ENCODE results near the gene COL15A1. TPM values are rescaled to one million over a fixed set of nuclear protein-coding genes. Genes with fewer than 3 reads are reported as not detected.

COL15A1 gene
- total and polyA plus RNA-seq, 2 of the 8 experiments (the other 6 are each of a cell fraction or from before 2014, with no cell fraction given), result 0.12 to 0.15 TPM

GRCh38 chr9:99093492-99093791 lies 149.7 kb downstream of the COL15A1 start:
- Histone ChIP-seq H3K56ac (replicated peaks; ENCODE audit: insufficient read length, low read depth, low read length) (no peak overlapping the region), H3K14ac (ENCODE audit: insufficient read length) (no peak overlapping the region), H3K4me1 (replicated peaks in 1 of 4; ENCODE audit: control insufficient read depth in 3 of 4, insufficient read depth in 4 of 4, low read length in 3 of 4) (peaks cover 0 to 2% (median 2%) of the 10 kb centered on the region in 4 experiments; a peak in 4 of 7 replicates), H3K36me3 (ENCODE audit: control insufficient read depth in 2 of 4, insufficient read depth in 4 of 4, low read length in 3 of 4) (no peaks in the 10 kb centered on the region), H2AFZ (ENCODE audit: low read length) (no peak overlapping the region), H3K23ac (ENCODE audit: insufficient read length) (no peak overlapping the region), H2BK12ac (ENCODE audit: low read depth, low read length) (no peak overlapping the region), H3K79me2 (ENCODE audit: control insufficient read depth in 1 of 2, insufficient read depth in 2 of 2, low read length in 2 of 2) (no peaks in the 10 kb centered on the region), H3K23me2 (ENCODE audit: low read depth, low read length) (no peaks in the 10 kb centered on the region), H2BK15ac (ENCODE audit: low read length) (no peak overlapping the region), H3K27ac (ENCODE audit: low read depth, low read length) (no peak overlapping the region), H2BK20ac (ENCODE audit: low read length) (no peak overlapping the region), H3K4ac (replicated peaks; ENCODE audit: insufficient read length, low read depth, low read length) (no peak overlapping the region), H4K91ac (replicated peaks; ENCODE audit: insufficient read length, low read length) (no peak overlapping the region), H3K27me3 (replicated peaks in 1 of 4; ENCODE audit: control insufficient read depth in 3 of 4, extremely low read depth in 1 of 4, insufficient read depth in 3 of 4, low read length in 3 of 4) (no peaks in the 10 kb centered on the region), H2BK120ac (replicated peaks; ENCODE audit: low read depth, low read length) (no peak overlapping the region), H4K8ac (ENCODE audit: extremely low read depth, insufficient read depth, low read length) (no peak overlapping the region), H3K79me1 (ENCODE audit: low read depth, low read length) (no peaks in the 10 kb centered on the region), H3K9ac (replicated peaks in 1 of 4; ENCODE audit: extremely low read depth in 1 of 4, low read depth in 3 of 4, low read length in 3 of 4) (no peak overlapping the region), H3K4me2 (ENCODE audit: insufficient read depth in 1 of 2, low read depth in 2 of 2, low read length in 2 of 2) (no peak overlapping the region), H4K5ac (ENCODE audit: insufficient read length, low read depth, low read length) (no peak overlapping the region), H3K4me3 (ENCODE audit: extremely low read depth in 1 of 4, insufficient read depth in 2 of 4, low read depth in 3 of 4, low read length in 4 of 4) (no peak overlapping the region), H2BK5ac (ENCODE audit: low read depth, low read length) (no peak overlapping the region), H2AK5ac (ENCODE audit: low read depth, low read length) (no peak overlapping the region), H4K20me1 (replicated peaks in 1 of 2; ENCODE audit: control insufficient read depth in 1 of 2, insufficient read depth in 2 of 2, low read length in 2 of 2) (no peaks in the 10 kb centered on the region), H3K18ac (ENCODE audit: extremely low read depth, low read length) (no peak overlapping the region), H3K9me3 (ENCODE audit: insufficient read depth in 2 of 2, low read depth in 1 of 2, low read length in 1 of 2) (peaks cover 9 to 10% of the 10 kb centered on the region in 2 experiments; a peak in 3 of 4 replicates)
- POLR2A ChIA-PET (ENCODE audit: partially characterized antibody), result no interaction called here
- 93% methylated on average over 3 of the region's 3 CpGs; no CpG with 5 or more reads in 1 of the 2 experiments for WGBS, 2 experiments (ENCODE audit: extremely low coverage in 1 of 2, insufficient coverage in 1 of 2, insufficient read length in 1 of 2, insufficient replicate concordance in 2 of 2, low coverage in 1 of 2, low lambda C conversion rate in 2 of 2, missing lambda C conversion rate in 1 of 2)
- DNase-seq (ENCODE audit: low read depth in 1 of 2, low spot score in 2 of 2), result no peak
- no peak for TF ChIP-seq RBBP5 (IDR thresholded peaks at IDR 0.05; ENCODE audit: borderline replicate concordance, low read depth, low read length)
- no peak for TF ChIP-seq MAX (IDR thresholded peaks at IDR 0.05)
- no peak for TF ChIP-seq ZNF274 (IDR thresholded peaks at IDR 0.05; ENCODE audit: borderline replicate concordance, extremely low read depth, low read length)
- no peak for TF ChIP-seq NANOG (IDR thresholded peaks at IDR 0.05; ENCODE audit: insufficient read depth, low read depth, low read length, poor library complexity, severe bottlenecking)
- no peak for TF ChIP-seq TBP (IDR thresholded peaks at IDR 0.05; ENCODE audit: low read depth, low read length)
- TF ChIP-seq KDM1A (IDR thresholded peaks at IDR 0.05; ENCODE audit: borderline replicate concordance, low read length), result no peak
- no peak for TF ChIP-seq FOSL1 (IDR thresholded peaks at IDR 0.05; ENCODE audit: insufficient read depth, low read depth, low read length)
- no peak for TF ChIP-seq ASH2L (IDR thresholded peaks at IDR 0.05; ENCODE audit: low read length)
- TF ChIP-seq EP300 (IDR thresholded peaks at IDR 0.05; ENCODE audit: borderline replicate concordance in 1 of 2, low read depth in 2 of 2, low read length in 2 of 2), result no peak
- FAIRE-seq, result no peak
- CTCF ChIA-PET (ENCODE audit: partially characterized antibody), result interaction anchor here (1.3 kb wide), 1 partner anchor 245 kb away, joined by 5 read pairs; no protein-coding TSS in a partner anchor

Measured in H1 (cell line).